HL-60 (cell line): Measurements from ENCODE around the gene AGO4.
"Not testable (repeated sequence)": the region's sequence is repeated elsewhere in the genome, so short reads cannot be mapped to it uniquely, and the experiment has no call there.

Experiments
- DNase-seq, 2 experiments: peaks; one replicate each; pipeline ENCODE4 v3.0.0-alpha.2; 2010 to 2020; ENCODE audit warnings: low read depth in 1 of 2, low spot score in 1 of 2
- H3K27ac ChIP-seq: fragments of 250-450 bp; sonication (Bioruptor Pico); replicated peaks from 2 replicates; pipeline ENCODE4 v1.5.1; 2020; ENCODE audit warnings: mild to moderate bottlenecking, moderate library complexity
- H3K27me3 ChIP-seq: fragments of 250-450 bp; sonication (Bioruptor Pico); 2 replicates; pipeline ENCODE4 v1.5.1; 2021; ENCODE audit warnings: mild to moderate bottlenecking, moderate library complexity; ENCODE audit not compliant: insufficient read depth, poor library complexity, severe bottlenecking
- H3K4me3 ChIP-seq: replicated peaks from 2 replicates; pipeline ENCODE4 v1.5.1; 2011; ENCODE audit warnings: mild to moderate bottlenecking, control low read depth, low read length; ENCODE audit not compliant: insufficient read depth
- GABPA ChIP-seq: IDR thresholded peaks from 2 replicates; pipeline ENCODE4 v1.6.1; 2012; ENCODE audit warnings: low read depth
- POLR2AphosphoS5 ChIP-seq: IDR thresholded peaks from 2 replicates; pipeline ENCODE4 v1.6.1; 2012; ENCODE audit warnings: low read depth
- SPI1 ChIP-seq: IDR thresholded peaks from 2 replicates; pipeline ENCODE4 v1.6.1; 2012; ENCODE audit warnings: low read depth, mild to moderate bottlenecking, borderline replicate concordance
- TF ChIP-seq, protein P1 (sequence below): IDR thresholded peaks from one replicate; pipeline ENCODE4 v1.5.1; 2011; ENCODE audit warnings: low read length, control low read depth, inconsistent platforms; ENCODE audit not compliant: insufficient read depth
- TF ChIP-seq, protein P2 (sequence below): IDR thresholded peaks from 2 replicates; pipeline ENCODE4 v1.6.1; 2012; ENCODE audit warnings: low read depth; ENCODE audit not compliant: insufficient replicate concordance

AGO4 gene

DNA sequence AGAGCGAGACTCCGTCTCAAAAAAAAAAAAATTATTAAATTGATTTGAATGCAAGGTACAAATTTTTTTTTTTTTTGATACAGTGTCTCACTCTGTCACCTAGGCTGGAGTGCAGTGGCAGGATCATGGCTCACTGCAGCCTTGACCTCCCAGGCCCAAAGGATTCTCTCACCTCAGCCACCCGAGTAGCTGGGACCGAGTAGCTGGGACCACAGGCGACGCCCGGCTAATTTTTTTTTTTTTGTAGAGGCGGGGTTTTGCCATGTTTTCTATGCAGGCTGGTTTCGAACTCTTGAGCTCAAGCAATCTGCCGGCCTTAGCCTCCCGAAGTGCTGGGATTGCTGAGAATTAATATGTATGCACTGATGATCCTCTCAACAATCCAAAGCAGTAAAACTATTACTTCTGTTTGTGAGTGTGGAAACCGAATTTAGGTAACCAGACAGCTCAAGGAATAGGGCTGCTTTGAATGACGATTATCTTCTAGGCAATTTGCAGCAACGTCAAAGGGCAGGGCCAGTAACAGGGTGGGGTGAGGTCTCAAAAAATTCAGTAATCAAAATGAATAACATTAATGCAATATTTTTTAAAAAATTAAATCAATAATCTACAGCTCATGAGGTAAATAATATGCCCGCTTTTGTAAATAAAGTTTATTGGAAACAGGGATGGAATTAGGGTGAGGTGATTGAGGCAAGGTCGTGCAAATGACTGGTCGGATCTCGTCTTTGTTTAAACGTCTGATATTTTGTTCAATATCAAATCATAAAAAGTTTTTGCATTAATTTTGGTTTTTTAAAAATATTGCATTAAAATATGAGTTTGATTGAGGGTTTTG, 39.2 kb upstream of the AGO4 start:
- Histone ChIP-seq H3K4me3 (peak overlapping the region; percentile 89), H3K27ac (peak overlapping the region; percentile 86)

DNA sequence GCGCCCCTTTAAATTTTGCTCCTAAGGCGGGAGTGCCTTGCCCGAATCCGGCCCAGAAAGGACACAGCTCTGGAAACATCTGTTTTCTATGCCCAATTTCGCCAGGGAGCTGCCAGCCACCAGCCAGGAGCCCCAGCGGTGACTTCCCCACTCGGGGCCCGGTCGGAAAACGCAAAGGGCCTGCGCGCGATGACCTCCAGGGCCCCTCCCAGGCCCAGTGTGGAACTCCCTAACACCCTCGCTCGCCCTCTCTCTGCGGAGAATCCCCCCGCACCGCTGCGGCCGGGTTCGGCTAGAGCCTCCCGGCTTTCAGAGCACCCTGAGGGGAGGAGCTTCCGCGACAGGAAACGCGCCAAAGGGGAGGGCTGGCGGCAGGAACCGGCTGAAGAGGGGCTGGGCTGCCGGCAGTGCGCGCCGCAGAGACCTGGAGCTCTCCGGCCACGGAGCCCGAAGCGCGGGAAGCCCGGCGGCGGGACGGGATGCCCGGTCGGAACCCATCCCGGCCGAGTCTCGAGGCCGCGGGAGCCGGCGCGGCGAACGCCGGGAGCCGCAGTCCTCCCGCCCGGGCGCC, 38.5 kb upstream of the AGO4 start:
- TF ChIP-seq POLR2AphosphoS5, result peak; percentile 49; the same call in 1 of the 2 replicates
- TF ChIP-seq, protein P1, sequence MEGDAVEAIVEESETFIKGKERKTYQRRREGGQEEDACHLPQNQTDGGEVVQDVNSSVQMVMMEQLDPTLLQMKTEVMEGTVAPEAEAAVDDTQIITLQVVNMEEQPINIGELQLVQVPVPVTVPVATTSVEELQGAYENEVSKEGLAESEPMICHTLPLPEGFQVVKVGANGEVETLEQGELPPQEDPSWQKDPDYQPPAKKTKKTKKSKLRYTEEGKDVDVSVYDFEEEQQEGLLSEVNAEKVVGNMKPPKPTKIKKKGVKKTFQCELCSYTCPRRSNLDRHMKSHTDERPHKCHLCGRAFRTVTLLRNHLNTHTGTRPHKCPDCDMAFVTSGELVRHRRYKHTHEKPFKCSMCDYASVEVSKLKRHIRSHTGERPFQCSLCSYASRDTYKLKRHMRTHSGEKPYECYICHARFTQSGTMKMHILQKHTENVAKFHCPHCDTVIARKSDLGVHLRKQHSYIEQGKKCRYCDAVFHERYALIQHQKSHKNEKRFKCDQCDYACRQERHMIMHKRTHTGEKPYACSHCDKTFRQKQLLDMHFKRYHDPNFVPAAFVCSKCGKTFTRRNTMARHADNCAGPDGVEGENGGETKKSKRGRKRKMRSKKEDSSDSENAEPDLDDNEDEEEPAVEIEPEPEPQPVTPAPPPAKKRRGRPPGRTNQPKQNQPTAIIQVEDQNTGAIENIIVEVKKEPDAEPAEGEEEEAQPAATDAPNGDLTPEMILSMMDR, result no peak
- TF ChIP-seq GABPA, result peak; percentile 40; the same call in 1 of the 2 replicates
- TF ChIP-seq, protein P2, sequence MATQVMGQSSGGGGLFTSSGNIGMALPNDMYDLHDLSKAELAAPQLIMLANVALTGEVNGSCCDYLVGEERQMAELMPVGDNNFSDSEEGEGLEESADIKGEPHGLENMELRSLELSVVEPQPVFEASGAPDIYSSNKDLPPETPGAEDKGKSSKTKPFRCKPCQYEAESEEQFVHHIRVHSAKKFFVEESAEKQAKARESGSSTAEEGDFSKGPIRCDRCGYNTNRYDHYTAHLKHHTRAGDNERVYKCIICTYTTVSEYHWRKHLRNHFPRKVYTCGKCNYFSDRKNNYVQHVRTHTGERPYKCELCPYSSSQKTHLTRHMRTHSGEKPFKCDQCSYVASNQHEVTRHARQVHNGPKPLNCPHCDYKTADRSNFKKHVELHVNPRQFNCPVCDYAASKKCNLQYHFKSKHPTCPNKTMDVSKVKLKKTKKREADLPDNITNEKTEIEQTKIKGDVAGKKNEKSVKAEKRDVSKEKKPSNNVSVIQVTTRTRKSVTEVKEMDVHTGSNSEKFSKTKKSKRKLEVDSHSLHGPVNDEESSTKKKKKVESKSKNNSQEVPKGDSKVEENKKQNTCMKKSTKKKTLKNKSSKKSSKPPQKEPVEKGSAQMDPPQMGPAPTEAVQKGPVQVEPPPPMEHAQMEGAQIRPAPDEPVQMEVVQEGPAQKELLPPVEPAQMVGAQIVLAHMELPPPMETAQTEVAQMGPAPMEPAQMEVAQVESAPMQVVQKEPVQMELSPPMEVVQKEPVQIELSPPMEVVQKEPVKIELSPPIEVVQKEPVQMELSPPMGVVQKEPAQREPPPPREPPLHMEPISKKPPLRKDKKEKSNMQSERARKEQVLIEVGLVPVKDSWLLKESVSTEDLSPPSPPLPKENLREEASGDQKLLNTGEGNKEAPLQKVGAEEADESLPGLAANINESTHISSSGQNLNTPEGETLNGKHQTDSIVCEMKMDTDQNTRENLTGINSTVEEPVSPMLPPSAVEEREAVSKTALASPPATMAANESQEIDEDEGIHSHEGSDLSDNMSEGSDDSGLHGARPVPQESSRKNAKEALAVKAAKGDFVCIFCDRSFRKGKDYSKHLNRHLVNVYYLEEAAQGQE, result no peak
- peak; percentile 59; the same call in 1 of the 2 replicates for TF ChIP-seq SPI1
- H3K27me3 ChIP-seq, result no peaks in the 10 kb centered on the region
- H3K27ac ChIP-seq, result peak overlapping the region; percentile 86
- peak overlapping the region; percentile 89 for H3K4me3 ChIP-seq
- peak; percentile 74 to 88 for DNase-seq

More for the DNA sequence above, 39.2 kb upstream of the AGO4 start:
- TF ChIP-seq GABPA, result no peak
- no peak for TF ChIP-seq SPI1
- TF ChIP-seq, protein P2, result no peak
- TF ChIP-seq, protein P1, result no peak
- TF ChIP-seq POLR2AphosphoS5, result no peak
- DNase-seq, result no peak
- no peaks in the 10 kb centered on the region for H3K27me3 ChIP-seq

DNA sequence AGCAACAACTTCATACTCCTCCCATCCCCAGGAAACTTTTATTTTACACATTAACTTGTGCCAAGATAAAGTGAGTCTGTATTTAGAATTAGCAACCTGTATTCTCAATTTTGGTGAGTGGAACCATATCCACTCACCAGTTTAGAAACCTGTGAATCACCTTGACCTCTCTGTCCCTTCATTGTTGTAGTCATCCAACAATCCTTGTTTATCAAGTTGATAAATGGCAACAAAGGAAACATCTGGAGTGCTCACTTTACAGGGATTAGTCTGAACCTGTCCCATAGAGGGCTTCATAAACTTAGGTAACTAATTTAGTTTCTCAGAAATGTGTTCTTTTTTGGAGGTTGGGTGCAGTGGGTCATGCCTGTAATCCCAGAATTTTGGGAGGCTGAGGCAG, 34.1 kb upstream of the AGO4 start:
- no peak for DNase-seq
- H3K4me3 ChIP-seq, result no peak overlapping the region
- no peak overlapping the region for H3K27ac ChIP-seq
- no peak for TF ChIP-seq POLR2AphosphoS5
- TF ChIP-seq, protein P1, result no peak
- TF ChIP-seq GABPA, result no peak
- TF ChIP-seq SPI1, result no peak
- TF ChIP-seq, protein P2, result no peak
- H3K27me3 ChIP-seq, result no peaks in the 10 kb centered on the region

DNA sequence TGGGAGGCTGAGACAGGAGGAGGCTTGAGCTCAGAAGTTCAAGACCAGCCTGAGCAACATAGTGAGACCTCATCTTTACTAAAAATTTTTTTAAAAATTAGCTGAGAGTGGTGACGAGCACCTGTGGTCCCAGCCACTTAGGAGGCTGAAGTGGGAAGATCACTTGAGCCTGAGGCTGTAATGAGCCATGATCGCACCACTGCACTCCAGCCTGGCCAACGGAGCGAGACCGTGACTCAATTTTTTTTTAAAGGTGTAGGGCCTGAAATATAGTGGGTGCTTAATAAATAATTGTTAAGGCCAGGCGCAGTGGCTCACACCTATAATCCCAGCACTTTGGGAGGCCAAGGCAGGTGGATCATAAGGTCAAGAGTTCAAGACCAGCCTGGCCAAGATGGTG, 31.6 kb upstream of the AGO4 start:
- not testable (repeated sequence) for H3K27me3 ChIP-seq, H3K27ac ChIP-seq, H3K4me3 ChIP-seq, DNase-seq
